Endothelial cell of hepatic sinusoid (primary cell): ENCODE results near the gene TGFA.
"Not testable (repeated sequence)": the region's sequence is repeated elsewhere in the genome, so short reads cannot be mapped to it uniquely, and the experiment has no call there.

Experiments used
- in situ Hi-C: cut with HindIII; loops from 2 replicates; pipeline ENCODE4 v1.10.0; 2017; ENCODE audit warnings: low sequenced_read_pairs

Gene TGFA

DNA sequence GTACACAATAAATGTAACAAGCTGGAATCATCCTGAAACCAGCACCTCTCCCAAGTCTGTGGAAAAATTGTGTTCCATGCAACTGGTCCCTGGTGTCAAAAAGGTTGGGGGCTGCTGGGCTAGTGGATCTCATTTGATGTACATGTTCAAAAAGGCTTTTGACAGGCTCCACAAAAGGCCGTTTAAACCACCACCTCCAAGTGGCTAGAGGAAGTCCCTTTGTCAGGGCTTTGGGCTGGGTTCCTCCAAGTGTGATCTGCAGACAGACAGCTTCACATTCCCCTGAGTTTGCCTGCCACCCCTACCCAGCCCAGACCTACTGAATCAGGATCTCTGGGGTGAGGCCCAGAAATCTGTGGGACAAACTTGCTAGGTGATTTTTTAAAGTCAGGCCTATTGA is 84.7 kb downstream of the TGFA start:
- in situ Hi-C loops: no loop called here

GRCh38 chr2:70467831-70468779 is 85.5 kb downstream of the TGFA start:
- in situ Hi-C loops: no loop called here

DNA sequence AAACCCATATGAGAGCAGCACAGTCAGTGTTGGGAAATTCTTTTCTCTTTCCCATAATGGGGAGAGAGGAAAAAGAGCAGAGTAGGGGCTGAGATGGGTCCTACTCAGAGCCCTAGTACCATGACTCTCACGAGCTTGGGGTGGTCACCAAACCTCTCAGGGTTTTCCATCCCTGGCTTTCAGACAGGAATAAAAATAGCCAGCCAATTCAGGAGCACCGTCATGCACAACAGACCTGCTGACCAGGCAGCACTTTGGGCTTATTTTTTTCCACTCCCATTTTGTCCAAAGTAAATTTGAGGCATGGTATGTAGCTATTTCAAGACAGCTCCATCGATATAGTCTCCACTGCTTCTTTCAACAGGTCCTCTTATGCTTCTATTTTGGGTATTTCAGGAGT is 86.4 kb downstream of the TGFA start:
- in situ Hi-C loops: no loop called here

- in situ Hi-C loops: not testable (repeated sequence)
These were observed 87.0 kb downstream of the TGFA start for GRCh38 chr2:70466647-70467046.

GRCh38 chr2:70463997-70464396 is 89.6 kb downstream of the TGFA start:
- in situ Hi-C loops: no loop called here

- in situ Hi-C loops: no loop called here
These were observed 90.0 kb downstream of the TGFA start for GRCh38 chr2:70463581-70463980.

DNA sequence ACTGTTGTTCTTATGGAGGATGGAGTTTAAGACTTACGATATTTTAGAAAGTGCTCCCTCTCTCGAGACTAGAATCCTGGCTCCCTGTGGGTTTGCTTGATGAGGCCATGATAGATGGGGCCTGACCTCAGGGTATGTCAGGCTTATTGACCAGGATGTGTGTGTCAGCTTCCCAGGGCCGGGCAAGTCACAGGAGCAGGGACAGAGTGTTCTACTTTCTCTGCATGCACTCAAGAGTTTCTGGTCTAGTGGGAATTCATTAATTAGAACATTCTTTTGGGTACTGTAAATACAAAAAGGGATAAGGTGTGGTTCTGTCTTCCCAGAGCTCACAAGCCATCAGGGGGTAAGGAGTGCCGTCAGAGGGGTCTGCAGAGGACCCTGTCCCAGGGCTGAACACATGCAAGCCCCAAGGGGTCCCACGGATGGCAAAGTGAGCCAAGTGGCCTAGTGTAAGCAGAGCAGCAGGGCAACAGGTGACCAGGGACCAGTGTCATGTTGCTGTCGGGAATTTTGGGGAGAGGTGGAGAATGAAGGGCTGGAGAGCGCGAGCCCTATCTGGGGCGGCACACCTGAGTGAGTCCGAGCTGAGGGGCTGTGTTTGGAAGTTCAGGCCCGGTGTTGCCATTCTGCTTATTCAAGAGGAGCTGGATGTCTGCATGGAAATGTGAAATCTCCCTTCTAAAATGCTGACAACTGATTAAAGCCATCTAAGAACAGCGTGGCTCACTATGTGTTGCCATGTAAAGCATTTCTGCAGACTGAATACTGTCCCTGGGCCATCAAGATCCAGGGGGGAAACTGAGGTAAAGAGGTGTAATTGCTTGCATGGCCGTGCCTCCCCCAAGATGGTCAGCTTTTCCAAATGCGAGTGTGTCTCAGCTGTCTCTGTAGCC is 91.4 kb downstream of the TGFA start:
- in situ Hi-C loops: no loop called here

DNA sequence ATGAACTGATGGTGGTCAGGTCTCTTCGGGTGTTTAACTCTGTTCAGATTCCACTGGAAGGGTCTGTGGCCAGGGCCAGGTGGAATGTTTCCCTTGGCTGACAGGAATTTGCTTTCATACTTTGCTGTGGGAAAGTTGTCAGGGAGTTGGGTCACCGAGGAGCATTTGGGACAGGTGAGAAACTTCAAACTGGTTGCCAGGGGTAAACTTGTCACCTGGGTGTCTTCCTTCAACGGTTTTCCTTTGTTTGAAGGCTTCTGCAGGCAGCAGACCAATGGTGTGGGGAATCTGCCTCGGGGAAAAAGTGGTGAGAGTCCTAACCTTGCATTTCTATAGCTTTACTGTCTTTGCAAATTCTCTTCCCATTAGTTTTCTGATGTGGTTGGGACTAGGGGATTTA is 92.2 kb downstream of the TGFA start:
- in situ Hi-C loops: no loop called here

DNA sequence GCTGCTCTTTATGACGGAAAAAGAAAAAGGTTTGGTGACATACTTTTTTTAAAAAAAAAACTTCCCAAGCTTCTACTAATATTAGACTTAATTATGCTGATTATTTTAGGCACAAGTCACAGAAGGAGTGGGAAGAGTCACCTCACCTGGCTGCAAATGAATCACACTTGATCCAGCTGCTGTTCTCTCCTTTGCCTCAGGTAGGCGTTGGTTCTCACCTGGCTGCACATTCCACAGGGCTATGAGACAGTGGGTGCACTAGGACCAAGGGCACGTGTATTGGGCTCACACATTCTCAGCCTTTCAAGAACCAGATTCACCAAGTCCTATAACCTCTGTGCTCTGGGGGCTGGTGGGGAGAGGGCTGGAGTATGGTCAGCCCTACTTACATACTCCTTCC is 93.3 kb downstream of the TGFA start:
- in situ Hi-C loops: no loop called here

DNA sequence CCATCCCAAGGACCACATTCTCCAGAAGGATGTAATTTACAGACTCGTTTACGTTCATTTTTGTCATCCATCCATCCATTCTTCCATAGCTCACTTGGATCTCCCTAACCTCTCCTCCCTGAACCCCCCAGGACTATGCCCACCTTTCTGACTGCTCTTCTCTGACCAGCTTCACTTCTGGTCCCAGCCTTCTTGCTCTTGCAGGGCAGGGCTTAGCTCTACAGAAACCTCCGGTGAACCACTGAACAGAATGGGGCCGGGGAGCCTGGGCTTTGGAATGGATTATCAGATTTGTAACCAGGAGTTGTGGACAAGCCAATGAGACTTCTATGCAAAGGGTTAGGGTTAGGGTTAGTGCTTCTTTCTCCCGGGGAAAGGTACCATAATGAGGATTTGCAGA is 95.0 kb downstream of the TGFA start:
- in situ Hi-C loops: no loop called here

DNA sequence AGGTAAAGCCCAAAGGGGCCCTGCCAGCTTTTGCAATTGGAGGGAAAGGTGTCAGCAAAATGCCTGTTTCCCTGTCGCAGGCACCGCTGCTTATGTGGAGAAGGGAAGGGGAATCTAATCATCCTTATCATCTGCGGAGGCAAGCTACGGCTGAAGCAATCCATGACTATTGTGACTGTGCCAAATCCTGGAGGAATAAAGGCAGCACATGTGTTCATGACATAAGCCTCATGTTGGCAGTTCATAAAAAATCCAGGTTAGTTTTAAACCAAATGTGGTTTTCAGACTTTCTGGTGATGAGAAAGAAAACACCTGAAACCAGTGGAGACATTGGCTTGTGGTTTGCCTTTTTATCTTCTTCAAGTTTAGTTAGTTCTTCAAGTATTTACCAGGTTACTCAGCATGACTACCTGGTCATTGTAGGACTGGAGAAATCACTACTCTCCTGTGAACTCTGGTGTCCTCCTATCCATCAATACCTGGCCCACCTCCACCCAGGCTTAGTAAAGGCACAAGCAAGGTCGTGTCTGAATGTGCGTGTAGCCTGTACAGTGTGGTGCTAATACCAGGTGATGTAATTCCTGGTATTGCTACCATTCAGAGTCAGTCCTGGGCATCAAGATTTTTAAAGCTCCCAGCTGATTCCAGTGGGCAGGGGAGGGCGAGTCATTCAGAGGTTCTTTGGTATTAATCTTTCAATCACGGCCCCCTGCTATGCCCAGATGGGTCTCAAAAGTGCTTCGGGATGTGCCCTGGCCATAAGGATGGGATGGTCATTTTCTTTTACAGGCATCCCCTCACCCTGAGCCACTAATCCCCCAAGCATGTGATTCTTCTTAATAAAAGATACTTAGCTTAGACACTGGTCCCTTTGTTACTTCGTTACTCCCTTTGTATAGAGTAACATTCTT is 96.8 kb downstream of the TGFA start:
- in situ Hi-C loops: no loop called here

- in situ Hi-C loops: no loop called here
These were observed 98.6 kb downstream of the TGFA start for GRCh38 chr2:70454936-70455544.

GRCh38 chr2:70450641-70451250 is 102.9 kb downstream of the TGFA start:
- in situ Hi-C loops: no loop called here

DNA sequence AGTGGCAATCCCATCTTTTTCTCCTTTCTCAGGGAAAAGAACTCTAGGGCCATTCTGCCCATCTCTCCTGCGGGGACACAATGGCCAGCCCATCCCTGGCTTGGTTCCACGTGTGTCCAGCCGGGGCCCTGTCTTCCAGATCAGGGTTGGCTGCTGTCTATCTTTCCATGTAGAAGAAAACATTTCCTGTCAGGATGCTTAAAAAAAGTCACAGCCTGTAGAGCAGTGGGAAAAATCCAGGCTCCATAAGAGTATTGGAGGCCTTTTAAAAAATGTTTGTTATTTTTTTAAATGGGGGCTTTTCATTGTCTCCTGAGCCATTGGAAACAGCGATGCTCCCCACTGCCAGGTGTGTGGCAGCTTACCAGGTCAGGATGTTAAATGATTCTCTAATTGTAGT is 105.6 kb downstream of the TGFA start:
- in situ Hi-C loops: no loop called here

GRCh38 chr2:70443726-70444125 is 109.9 kb downstream of the TGFA start:
- in situ Hi-C loops: loop anchor here (5.0 kb wide), 1 partner anchor 96 kb away; no protein-coding TSS in a partner anchor

- in situ Hi-C loops: loop anchor here (5.0 kb wide), 1 partner anchor 96 kb away; no protein-coding TSS in a partner anchor
These were observed 110.6 kb downstream of the TGFA start for GRCh38 chr2:70443078-70443465.

- in situ Hi-C loops: loop anchor here (5.0 kb wide), 1 partner anchor 95 kb away; no protein-coding TSS in a partner anchor
These were observed 111.1 kb downstream of the TGFA start for GRCh38 chr2:70442301-70443077.

GRCh38 chr2:70440621-70441020 is 113.0 kb downstream of the TGFA start:
- in situ Hi-C loops: loop anchor here (5.0 kb wide), 1 partner anchor 93 kb away; no protein-coding TSS in a partner anchor

GRCh38 chr2:70435138-70435537 is 118.5 kb downstream of the TGFA start:
- in situ Hi-C loops: no loop called here
